Retinal pigment epithelial cell (primary cell): Measurements from ENCODE around the gene COL27A1.

Source experiments
- DNase-seq: peaks from one replicate; pipeline ENCODE4 v3.0.0-alpha.2; 2010; ENCODE audit warnings: low read depth
- H3K4me3 ChIP-seq: 2 replicates; pipeline ENCODE4 v1.5.1; 2011; ENCODE audit warnings: mild to moderate bottlenecking, low read length, control low read depth, moderate library complexity
- TF ChIP-seq, protein P1 (sequence below): conservative IDR thresholded peaks from 2 replicates; pipeline ENCODE4 v1.5.1; 2011; ENCODE audit warnings: low read depth, low read length, control low read depth, inconsistent platforms

The COL27A1 gene

DNA sequence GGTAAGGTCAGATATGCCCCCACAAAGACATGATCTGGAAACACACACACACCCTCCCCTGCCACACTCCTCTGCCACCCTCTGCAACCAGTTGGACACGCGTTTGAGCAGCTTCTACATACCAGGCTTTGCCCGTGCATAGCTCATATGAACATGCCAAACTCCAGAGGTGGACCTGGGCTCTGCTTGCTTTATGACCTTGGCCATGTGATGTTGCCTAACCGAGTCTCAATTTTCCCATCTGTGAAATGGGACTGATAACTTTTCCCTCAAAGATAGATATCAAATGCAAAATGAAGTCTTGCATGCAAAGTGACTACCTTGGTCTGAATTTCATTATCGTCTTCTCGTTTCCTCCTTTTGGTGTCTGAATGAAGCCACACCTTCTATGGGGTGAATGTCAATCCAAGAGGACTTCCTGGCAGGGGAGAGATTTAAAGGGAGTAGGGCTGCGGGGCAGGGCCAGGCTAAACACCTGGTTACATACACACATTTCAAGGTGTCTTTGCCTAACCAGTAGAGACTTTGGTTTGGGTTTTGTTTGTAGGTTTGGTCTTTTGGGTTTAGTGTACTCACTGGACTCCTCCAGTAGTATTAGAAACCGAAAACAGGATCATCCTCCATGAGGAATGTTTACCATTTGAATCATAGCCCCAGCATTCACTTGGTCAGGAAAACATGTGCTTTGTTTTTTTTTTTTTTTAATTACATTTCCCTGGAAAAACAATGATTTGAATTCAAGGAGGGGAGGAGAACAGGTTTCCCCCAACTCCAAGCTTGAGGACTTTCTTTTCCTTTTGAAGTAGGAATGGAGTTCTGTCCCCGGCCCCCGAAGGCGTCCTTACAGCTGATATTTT is 63.2 kb downstream of the COL27A1 start:
- no peak overlapping the region for H3K4me3 ChIP-seq
- TF ChIP-seq, protein P1, sequence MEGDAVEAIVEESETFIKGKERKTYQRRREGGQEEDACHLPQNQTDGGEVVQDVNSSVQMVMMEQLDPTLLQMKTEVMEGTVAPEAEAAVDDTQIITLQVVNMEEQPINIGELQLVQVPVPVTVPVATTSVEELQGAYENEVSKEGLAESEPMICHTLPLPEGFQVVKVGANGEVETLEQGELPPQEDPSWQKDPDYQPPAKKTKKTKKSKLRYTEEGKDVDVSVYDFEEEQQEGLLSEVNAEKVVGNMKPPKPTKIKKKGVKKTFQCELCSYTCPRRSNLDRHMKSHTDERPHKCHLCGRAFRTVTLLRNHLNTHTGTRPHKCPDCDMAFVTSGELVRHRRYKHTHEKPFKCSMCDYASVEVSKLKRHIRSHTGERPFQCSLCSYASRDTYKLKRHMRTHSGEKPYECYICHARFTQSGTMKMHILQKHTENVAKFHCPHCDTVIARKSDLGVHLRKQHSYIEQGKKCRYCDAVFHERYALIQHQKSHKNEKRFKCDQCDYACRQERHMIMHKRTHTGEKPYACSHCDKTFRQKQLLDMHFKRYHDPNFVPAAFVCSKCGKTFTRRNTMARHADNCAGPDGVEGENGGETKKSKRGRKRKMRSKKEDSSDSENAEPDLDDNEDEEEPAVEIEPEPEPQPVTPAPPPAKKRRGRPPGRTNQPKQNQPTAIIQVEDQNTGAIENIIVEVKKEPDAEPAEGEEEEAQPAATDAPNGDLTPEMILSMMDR, result no peak
- DNase-seq, result no peak

DNA sequence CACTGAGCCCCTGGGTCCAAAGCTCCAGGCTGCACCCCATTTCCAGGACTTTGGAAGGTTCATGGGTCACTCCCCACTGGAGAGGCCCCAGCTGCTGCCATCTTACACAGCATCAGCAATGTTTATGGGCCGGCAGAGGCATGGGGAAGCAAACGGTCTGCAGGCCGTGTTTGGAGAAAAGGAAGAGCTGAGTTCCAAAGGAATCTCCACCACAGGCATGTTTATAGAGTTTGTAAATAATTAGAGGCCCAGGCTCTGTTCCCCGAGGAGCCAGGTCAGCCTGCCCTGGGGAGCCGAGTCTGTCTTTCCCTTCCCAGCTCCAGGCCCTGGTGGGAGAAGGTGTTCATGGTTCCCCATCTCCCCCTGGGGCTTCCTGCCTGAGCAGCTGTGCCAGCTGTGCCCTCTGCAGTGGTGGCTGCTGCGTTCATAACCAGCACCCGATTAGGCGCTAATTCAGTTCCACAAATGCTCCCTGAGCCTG is 64.8 kb downstream of the COL27A1 start:
- no peak overlapping the region for H3K4me3 ChIP-seq
- TF ChIP-seq, protein P1, result no peak
- no peak for DNase-seq

DNA sequence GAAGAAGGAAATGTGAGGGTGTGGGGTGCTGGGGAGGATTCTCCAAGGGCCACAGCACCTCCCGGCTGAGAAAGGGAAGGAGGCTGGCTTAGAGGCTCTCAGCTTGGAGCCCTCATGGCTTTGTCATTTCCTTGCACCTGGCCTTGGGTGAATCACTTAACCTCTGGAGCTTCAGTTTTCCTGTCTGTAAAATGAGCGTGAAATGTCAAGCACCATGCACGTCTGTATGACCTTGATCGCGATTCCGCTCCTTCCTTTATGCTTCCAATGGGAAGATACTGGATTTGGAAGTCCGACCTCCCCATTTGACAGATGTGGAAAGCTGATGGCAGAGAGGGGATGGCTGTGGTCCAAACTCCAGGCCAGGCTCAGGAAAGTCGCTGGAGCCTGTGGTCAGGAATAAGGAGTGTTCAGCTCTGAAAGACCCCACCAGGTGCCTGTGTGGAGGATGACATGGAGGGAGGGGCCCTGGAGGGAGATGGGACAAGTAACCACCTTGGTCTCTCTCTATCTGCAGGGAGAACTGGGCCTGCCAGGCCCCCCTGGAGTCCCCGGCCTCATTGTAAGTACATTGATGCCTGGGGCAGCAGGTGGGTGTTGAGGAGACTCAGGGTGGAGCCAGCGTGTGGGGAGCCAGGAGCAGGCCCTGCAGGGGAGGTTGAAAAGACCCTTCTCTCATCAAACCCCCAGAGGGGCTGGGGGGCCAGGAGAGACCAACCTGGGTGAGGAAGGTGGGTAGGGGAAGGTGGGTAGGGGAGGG is 66.5 kb downstream of the COL27A1 start:
- TF ChIP-seq, protein P1, result no peak
- H3K4me3 ChIP-seq, result no peak overlapping the region
- no peak for DNase-seq

DNA sequence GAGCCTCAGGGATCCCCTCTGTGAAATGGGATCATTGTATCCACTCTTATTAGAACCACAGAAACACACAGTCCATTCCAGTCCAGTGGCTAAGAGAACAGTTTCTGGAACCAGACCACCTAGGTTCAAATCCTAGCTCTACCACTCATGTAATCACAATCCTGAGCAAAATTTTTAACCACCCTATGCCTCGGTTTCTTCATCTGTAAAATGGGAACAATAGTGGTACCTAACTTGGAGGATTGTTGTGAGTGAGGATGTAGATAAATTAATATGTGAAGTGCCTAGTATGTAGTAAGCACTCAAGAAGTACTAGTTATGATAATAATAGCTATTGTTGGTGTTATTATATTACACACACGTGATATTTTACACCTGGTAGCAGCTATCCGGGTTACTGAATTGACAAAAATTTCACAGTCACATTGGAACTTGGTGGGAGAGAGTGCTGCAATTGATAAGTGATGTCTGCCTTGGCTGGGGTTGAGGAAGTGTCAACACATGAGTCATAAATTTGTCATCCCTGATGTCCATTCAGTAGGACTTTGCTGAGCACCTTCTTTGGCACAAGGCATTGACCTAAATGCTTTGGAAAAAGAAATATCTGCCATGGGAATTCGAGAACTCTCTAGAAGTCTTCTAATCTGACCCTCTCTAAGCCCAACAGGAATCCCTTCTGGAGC is 68.4 kb downstream of the COL27A1 start:
- TF ChIP-seq, protein P1, result no peak

DNA sequence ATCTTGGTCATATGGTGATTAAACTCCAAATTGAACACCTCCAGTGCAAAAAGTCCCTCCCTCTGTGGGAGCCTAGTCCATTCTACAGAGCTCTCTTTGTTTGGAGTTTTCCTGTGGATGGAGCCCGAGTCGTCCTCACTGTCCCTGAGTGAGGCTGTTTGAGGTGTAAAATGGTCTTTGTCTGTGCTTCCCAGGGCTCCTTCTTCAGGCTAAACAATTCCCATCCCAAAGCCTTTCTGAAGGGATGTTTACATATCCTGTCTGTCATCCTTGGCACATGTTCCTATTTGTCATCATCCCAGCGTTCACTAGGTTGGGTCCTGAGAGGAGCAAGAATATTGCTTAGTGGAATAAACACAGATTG is 68.9 kb downstream of the COL27A1 start:
- TF ChIP-seq, protein P1, result no peak
- no peak for DNase-seq
- H3K4me3 ChIP-seq, result no peak overlapping the region

More for the DNA sequence above, 68.4 kb downstream of the COL27A1 start:
- no peak overlapping the region for H3K4me3 ChIP-seq
- no peak for DNase-seq

DNA sequence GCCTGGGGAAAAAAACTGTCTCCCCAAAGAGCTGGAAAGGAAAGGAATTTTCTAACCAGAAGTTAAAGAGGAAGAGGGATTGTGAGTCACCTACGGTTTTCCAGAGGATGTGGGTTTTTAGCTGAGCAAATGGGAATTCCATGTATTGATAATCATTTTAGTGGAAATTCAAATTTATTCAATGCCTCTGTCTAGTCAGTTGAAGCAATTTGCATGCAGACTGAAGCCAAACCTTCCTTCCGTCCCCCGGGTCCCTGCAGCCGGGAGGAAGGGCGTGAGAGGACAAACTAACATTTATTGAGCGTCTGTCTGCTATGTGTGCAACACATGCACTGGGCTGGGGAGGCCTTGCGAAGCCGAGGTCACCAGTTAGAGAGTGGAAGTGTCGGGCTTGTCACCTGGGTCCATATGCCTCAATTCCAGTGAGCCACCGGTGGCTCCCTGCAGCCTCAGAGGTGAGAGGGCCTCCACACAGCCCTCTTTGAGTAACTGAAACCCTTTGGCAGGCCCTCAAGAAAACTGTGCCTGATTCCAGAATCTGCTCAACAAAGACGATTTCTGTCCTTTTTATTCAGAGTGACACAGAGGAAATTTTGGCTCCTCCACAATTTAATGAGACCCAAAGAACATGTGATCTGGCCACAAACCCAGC is 70.3 kb downstream of the COL27A1 start:
- DNase-seq, result no peak
- TF ChIP-seq, protein P1, result no peak
- no peak overlapping the region for H3K4me3 ChIP-seq
